Renal pelvis (tissue), 4 donors: ENCODE measurements around the gene AP1B1. TPM values are rescaled to one million over a fixed set of nuclear protein-coding genes. Genes with fewer than 3 reads are reported as not detected.

Experiments used
- DNase-seq: peaks from one replicate; pipeline ENCODE4 v3.0.0-alpha.2; 2013
- polyA plus RNA-seq, 3 donors: library from polyadenylated mRNA; unstranded; fragments of 120-200 nt; gene quantifications; one replicate each; pipeline ENCODE4 v1.2.1, GENCODE V29; 2013; ENCODE audit not compliant: insufficient read length in 3 of 3

AP1B1 gene
- polyA plus RNA-seq, 3 donors, result 44.2 to 48.8 (median 46.9) TPM

GRCh38 chr22:29305836-29306174 lies 82.6 kb downstream of the AP1B1 start:
- no peak for DNase-seq

GRCh38 chr22:29302681-29303465 lies 85.5 kb downstream of the AP1B1 start:
- DNase-seq, result no peak

- DNase-seq, result no peak
Measured at GRCh38 chr22:29302402-29302680, 86.0 kb downstream of the AP1B1 start.

DNA sequence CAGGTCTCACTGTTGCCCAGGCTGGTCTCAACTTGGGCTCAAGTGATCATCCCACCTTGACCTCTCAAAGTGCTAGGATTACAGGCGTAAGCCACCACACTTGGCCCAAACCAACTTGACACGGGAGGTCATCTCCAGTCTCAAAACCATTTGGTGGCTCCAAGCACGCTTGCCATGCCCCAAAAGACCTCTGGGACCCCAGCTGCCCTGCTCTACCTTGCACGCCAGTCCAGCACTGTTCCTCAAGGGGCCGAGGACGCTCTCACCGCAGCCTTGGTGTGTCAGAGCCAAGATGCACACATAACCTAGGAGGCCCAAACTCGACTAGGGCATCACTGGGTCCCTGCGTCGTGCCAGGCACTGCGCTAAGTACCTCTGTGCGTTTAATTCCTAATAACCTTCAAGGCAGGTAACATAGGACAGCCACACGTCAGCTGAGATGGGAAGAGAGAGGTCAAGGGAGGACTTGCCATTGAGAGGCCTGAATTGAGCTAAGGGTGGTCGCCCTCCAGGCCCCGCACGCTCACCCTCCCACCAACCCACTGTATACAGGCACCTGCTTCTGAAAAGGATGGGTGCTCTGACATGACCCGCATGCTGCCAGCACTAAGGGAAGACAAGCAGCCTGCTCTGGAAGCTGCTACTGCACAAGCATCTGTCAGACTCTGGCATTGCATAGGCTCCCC lies 86.5 kb downstream of the AP1B1 start:
- DNase-seq, result no peak

- no peak for DNase-seq
Measured at GRCh38 chr22:29300807-29301601, 87.4 kb downstream of the AP1B1 start.

DNA sequence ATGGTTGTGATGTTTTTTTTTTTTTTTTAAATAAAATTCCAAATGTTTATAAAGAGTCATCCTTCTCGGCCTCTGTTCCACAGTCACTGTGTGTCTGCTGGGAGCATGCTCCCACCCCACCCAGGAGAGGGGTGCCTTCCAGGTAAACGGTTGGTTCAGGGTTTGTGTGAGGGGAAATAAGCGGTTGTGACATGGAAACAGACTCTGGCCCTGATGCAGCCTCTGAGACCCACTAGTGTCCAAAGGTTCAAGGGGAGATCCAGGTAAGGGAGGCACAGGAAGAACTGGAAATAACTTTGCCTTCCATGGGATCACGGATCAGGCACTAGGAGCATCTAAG lies 87.9 kb downstream of the AP1B1 start:
- DNase-seq, result no peak

- no peak for DNase-seq
Measured at GRCh38 chr22:29299136-29299900, 89.1 kb downstream of the AP1B1 start.

DNA sequence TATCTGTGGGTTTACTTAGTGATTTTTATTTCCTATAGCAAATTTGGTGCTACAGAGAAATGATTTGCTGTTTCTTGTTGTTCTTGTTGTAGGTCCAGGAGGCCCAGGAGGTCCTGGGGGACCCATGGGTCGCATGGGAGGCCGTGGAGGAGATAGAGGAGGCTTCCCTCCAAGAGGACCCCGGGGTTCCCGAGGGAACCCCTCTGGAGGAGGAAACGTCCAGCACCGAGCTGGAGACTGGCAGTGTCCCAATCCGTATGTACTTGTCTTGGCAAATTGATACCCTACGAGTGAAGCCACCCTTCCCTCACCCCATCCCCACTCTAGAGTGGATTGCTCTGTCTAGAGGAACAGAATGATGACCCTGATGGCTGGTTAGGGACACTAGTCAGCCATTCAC lies 89.7 kb downstream of the AP1B1 start:
- no peak for DNase-seq

DNA sequence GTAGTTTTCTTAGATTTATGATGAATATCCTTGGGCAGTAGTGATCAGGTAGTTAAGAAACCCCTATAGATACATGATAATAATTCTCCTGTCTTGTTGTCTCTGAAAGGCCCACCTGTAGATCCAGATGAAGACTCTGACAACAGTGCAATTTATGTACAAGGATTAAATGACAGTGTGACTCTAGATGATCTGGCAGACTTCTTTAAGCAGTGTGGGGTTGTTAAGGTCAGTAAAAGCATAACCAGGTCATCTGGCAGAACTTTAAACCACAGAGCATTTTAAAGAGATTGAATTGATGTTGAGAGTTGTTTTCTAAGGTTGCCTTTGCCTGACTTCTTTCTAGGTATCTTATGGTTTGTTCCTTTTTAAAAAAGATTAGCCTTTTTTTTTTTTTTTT lies 96.0 kb downstream of the AP1B1 start:
- DNase-seq, result no peak

DNA sequence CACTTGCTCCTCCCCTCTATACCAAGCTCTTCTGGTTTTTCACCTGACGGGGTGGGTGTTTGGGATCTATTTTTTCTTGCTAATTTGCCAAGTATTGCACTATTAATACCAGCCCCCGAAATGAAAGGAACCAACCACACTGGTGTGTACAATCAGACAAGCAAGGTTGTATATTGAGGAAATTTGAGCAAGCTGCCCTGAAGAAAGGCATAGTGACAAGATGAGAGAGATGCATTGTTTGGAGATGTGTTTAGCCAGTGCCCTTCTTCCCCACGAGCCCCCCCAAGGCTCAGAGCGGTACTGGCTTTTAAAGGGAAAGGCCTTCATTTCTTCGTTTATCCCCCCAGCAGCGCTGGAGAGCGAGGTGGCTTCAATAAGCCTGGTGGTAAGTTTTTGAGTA lies 97.2 kb downstream of the AP1B1 start:
- no peak for DNase-seq

DNA sequence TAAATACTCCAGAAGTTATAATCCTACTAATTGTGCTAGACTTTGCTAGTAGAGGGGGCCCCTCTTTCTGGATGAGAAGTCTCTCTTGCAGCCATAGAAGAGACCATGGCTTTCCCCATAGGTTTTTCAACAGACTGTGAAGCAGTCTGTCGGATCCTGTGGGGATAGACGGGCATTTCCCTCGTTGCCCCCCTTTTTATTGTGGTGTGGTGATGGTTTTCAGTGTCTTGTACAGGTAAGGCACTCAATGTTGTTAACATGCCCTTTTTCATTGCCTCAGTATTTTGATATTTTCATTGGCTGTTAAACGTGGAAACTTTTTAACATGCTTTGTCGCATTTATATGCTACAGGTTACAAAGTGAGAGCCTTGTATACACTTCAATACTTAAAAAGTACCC lies 98.3 kb downstream of the AP1B1 start:
- no peak for DNase-seq

- no peak for DNase-seq
Measured at GRCh38 chr22:29288837-29289236, 99.5 kb downstream of the AP1B1 start.

DNA sequence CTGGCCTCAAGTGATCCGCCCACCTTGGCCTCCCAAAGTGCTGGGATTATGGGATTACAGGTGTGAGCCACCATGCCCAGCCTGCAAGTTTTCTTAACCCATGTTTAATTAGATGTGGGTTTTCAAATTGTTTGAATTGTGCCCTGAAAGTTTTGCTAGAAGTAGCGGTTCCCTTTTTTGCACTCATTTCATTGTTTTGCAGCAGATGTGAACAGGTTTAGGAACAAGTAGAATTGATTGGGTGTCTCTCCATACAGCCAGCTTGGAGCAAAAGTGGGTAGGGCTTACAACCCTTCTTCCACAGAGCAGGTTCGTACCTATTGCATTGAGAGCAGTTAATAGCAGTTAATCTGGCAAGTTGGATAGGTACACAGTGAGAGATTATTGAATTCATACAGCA lies 104.2 kb downstream of the AP1B1 start:
- no peak for DNase-seq

- no peak for DNase-seq
Measured at GRCh38 chr22:29277927-29278326, 110.4 kb downstream of the AP1B1 start.

Other genes with a start within 250 kb of the AP1B1 start
- 100 to 1,000 TPM in 2 of 3 donors, 10 to 100 TPM in 1; 94.3 to 111 (median 101) TPM for gene EMID1, start 182.7 kb downstream of the AP1B1 start, polyA plus RNA-seq
- gene RHBDD3, start 120.6 kb downstream of the AP1B1 start, polyA plus RNA-seq, result 10 to 100 TPM; 31.0 to 39.2 (median 31.6) TPM
- 100 to 1,000 TPM; 329 to 383 (median 381) TPM for gene EWSR1, start 120.3 kb downstream of the AP1B1 start, polyA plus RNA-seq
- gene GAS2L1, start 81.9 kb downstream of the AP1B1 start, polyA plus RNA-seq, result 1 to 10 TPM; 8.6 to 10.0 (median 9.8) TPM
- gene RASL10A, start 72.9 kb downstream of the AP1B1 start, polyA plus RNA-seq, result under 1 TPM in 2 of 3 donors, not detected in 1; 0.28 to 0.58 TPM
- gene RFPL1, start 50.0 kb upstream of the AP1B1 start, polyA plus RNA-seq, result 1 to 10 TPM; 1.1 to 2.0 (median 1.6) TPM
- 1 to 10 TPM; 7.7 to 8.1 (median 8.1) TPM for gene NEFH, start 91.6 kb upstream of the AP1B1 start, polyA plus RNA-seq
- gene THOC5, start 165.2 kb upstream of the AP1B1 start, polyA plus RNA-seq, result 10 to 100 TPM; 31.5 to 37.1 (median 33.6) TPM
- gene NIPSNAP1, start 192.5 kb upstream of the AP1B1 start, polyA plus RNA-seq, result 100 to 1,000 TPM; 142 to 170 (median 157) TPM
- gene NF2, start 215.1 kb upstream of the AP1B1 start, polyA plus RNA-seq, result 10 to 100 TPM; 25.9 to 31.5 (median 29.3) TPM